Measurements from ENCODE around the gene SARS1.

DNA sequence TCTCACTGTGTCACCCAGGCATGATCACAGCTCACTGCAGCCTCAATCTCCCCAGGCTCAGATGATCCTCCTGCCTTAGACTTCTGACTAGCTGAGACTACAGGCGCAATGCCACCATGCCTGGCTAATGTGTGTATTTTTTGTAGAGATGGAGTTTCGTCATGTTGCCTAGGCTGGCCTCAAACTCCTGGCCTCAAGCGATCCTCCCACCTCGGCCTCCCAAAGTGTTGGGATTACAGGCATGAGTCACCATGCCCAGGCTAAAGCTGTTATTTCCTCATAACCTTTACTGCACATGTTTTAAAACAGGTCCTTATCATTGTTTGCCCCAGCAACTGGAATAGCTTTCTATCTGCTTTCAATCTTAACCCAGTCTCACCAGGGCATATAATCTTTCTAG is 2.9 kb downstream of the SARS1 start:
- TF ChIP-seq GATA2 (IDR thresholded peaks at IDR 0.05; ENCODE audit: low read depth, low read length) (no peak), GATA3 (IDR thresholded peaks at IDR 0.05; ENCODE audit: low read depth, low read length) (no peak)

Data from SH-SY5Y (cell line).